OCI-M1 (cell line): ENCODE results near the gene BMPER.

ENCODE experiments used
- DNase-seq: peaks from one replicate; lab custom pipeline; 2025; lab: John Stamatoyannopoulos, UW

The BMPER gene

DNA sequence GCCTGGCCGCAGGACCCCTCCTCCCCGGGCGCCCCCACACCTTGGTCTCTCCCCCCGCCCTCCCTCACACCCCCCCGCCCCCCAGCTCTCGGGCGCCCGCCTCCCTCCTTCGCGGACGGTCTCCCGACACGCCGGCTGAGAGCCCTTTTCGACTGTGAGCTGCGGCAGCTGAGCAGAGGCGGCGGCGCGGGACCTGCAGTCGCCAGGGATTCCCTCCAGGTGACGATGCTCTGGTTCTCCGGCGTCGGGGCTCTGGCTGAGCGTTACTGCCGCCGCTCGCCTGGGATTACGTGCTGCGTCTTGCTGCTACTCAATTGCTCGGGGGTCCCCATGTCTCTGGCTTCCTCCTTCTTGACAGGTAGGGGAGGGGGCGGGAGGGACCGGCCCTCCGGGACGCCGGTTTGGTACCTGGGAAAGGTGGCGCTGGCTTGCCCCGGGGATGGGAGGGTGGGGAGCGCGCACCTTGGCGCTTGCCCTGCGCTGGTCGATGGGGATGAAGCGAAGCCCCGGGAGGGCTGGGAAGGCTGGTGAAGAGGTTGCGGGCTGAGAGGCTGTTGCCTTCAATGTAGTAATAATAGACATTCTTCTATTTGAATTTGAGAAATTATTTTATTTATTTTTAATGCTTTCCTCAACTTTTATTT, at the start of gene BMPER:
TSS of gene BMPER (plus strand) at position 151 of the 644 bp plus-strand sequence. CDS start at position 226, 75 bp downstream.
- DNase-seq: no peak

DNA sequence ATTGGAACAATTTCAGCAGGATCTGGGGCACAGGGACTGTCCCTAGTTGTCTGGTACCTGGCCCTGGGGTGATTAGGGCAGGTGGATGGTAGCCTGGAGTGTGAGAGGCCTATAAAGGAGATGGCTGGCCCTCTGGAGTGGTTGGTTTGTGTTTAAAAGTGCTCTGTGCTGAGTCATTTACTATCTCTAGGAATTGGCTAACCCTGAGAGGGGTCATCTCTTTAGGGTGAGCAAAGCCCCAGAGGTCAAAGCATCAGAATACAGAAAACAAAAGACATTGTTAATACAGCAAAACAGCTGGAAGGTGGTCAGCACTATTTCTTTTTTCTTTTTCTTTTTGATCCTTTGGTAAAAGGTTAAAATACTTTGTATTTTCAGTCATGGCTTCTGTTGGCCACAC, 43.4 kb upstream of the BMPER start:
- no peak for DNase-seq

DNA sequence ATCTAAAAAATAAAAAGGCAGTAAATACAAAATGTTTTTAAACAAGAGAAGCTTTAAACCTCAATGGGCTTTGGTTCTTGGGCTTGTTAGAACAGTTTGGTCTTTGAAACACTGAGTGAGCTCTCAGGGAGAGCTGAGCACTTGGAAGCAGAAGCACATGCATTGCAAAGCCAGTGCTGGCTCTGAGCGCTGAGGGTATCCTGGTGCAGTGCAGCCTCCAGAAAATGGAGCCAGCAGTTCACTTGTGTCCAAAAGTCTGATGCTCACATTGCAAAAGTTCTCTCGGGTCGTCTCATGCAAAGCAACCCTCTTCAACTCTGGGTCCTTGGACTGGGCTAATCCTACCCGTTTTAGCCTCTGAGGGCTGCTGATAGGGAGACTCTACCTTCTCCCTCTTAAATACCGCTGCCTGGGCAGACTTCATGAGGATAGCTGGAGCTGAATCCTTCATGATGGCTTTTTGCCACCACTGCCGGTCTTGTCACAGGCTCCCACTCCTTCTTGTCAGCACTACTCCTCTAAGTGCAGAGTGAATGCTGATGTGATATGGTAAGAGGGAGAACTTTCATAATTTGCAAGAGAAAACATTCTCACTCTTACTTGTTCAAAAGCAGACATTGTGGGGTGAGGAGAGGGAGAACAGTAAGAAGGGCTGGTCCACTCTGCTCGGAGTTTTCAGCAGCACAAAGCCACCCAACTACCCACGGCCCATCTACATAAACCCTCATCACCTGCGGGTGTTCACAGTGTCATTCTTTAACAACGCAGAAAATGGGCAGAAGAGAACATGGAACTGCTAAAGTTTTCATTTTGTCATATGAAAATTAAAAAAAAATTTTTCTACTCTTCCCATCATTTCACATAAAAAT, 42.2 kb upstream of the BMPER start:
- no peak for DNase-seq

DNA sequence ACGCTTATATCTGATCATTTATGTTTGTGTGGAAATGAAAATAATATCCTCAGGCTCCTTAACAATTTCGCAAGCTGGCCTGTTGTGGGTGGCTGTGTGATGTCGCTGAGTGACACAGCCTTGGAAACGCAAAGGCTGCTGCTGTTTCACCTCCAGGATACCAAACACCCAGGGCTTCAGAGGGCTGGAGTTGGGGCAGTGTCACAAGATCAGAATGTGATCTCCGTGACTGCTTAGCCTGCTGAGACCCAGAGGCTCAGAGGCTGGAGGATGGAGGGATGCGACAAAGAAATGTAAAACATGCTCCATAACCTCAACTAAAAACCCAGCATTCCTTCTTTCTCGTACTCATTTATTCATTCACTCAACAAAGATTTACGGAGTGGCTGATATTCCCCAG, 37.2 kb upstream of the BMPER start:
- no peak for DNase-seq

DNA sequence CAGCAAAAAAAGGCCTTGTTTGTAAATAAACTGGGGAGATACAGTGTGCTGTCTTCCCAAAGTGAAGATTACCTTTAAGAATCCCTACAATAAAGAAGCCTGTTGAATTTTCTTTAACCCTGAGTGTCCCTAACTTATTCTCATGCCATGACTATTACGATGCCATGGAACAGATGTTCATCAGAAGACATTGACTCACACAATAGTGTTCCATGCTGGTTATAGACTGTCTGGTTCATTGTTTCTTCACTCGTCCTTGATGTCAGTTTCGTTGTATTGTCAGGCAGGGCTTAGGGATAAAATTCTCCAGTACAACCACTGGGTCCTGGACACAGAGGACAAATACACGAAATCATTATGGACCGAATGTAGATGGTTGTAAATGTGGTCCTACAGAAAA, 36.2 kb upstream of the BMPER start:
- DNase-seq: no peak

DNA sequence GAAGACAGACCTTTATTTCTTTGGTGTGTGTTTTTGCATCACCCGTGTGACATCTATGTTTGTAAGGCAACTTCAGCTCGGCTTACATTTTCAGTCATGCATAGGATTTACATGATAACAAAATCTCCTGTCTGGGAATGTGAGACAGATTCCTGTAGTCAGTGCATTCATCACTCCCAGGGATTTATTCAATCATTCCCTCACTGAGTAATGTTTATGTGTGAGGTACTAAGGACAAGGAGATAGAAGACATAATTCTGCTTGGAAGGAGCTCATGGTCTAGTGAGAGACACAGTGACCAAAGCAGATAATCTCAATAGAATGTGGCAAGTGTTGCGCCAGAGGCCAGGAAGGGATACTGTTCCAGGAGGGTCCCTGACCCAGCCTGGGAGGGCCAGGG, 35.2 kb upstream of the BMPER start:
- DNase-seq: no peak

DNA sequence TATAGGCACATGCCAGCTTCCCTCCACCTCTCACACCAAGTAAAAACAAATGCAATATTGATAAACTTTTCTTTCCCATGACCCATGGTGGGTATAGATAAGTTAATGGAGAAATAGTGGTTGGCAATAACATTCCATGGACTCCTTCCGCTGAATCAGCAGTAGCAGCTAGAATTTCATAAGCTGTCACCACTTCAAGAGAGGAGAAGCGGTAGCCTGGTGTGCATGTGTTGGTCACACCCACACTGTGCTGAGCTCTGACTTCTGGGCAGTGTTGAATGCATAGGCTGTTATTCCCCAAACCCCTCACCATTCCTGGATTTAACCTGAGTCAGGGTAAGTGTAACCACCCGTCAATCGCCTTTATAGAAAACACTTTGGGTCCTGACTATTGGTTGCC, 32.5 kb upstream of the BMPER start:
- no peak for DNase-seq

DNA sequence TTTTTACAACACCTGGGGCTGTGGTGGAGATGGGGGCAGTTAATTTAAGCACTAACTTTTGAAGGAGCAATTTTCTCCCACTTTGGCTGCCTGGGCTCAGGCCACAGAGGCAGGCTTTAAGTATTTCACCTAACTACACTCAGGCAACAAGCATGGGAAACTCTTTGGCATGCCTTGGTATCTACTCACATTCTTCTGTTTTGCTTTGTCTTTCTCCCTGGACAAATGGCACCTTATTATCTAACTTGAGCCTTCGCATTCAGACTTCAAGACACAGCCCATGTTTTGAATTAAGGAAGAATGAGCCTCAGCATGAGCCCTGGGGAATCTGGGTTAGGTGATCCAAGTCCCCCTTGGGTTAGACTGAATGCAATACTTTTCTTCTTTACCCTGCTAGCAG, 31.8 kb upstream of the BMPER start:
- DNase-seq: no peak

DNA sequence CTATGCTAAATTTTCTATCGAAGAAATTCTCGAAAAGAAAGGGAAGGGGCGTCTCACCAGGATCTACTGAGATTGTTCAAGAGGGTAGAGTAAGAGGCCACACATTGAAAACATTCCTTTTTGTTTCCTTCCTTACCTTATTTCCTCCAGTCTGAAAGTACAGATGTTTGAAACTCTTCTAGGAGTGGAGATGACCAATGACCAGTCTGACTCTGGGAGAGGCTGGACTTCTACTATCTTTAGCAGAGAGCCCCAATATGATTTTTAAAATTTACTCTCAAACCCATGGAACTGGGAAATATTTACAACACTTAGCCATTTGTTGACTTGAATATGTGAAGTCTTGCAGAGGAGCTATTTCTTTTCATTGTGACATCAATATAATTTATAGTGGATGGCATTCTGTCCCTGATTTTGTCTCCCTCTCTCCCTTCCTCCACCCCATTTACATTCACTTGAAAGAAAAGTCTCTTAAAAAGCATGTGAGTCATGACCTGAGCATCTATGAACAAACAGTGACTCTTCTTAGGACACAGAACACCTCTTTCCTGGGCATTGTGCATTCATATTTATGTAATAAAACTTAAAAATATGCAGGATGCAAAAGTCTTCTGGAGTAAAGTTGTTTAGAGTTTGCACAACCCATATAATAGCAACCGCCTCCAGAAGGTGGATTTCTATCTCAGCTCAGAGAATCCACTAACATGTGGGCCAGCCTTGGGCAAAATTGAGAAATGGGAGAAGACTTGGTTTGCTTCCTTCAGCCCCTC, 31.2 kb upstream of the BMPER start:
- DNase-seq: no peak

DNA sequence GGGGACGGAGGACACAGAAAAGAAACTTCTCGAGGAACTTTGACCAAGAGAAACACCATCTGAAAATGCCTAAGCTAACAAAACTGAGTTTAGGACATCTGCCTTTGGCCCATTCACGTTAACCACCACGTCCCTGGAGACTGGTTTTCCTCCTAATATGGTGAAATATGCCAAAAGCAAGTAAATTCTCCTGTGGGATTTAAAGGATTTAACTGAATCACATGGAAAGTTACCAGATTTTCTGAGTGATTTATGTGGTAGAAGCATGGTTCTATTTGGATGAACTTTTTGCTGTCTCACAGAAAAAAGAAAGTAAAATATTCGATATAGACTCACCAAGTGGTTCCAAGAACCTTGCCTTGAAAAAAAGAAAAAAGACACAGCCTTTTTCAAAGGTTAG, 30.4 kb upstream of the BMPER start:
- no peak for DNase-seq

DNA sequence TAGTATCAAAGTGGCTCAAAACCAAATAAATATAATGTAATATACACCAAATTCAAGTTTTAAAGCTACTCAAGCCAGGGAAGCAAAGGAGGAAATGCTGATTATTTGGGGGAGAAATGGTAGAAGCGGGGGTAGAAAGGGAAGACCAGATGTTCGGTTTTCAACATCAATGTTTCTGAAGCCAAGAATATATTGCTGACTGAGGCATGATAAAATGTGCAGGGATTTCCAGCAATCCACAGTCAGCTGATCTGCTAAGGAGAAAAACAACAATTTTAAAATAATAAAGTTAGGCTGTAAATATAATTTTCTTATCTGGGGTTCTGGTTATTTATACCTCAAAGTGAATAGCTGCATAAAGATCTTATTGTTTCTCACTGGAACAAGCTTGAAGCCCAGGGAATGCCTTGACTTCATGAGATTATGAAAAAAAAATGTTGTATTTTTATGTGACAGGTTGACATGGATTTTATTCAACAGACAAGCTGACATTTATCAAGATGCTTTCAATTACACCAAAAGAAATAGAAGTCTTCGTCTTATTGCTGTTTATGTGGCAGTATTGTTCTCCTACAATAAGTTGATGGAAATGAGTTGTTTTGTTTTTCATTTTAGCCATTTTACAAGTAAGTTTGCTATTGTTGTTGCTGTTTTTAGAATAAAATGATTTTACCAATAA, 28.6 kb upstream of the BMPER start:
- DNase-seq: no peak

DNA sequence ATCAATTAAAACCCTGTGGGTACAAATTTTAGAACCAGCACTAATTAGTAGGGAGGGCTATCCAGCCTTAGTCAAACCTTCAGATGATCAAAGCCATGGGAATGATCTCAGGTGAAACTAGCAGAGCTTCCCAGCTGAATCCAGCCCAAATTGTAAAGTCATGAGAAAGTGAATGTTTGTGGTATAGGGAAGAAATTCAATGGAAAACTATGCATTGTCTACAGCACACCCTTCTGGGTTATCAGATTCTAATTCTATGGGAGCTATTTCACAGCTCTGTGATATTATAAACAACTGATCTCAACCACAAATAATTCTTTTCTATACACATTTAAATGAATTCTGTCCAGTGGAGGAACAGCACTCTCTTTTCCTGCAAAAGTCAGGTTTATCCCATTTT, 24.6 kb upstream of the BMPER start:
- DNase-seq: no peak

DNA sequence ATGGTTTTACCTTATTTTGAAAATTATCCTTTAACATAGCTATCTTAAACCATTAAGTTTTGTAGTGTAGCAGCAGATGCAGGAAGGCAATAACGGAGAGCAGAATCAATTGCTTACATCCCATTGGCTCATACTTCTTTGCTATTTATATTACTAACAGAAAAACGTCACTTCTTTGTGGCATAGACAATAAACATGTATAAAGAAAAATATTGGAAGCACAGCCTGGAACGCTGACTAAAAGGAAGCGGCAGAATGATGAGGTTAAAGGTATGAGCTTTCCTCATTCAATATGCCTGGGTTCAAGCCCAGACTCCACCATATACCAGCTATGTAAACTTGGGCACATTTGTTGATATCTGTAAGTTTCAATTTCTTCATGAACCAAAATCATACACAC, 24.0 kb upstream of the BMPER start:
- DNase-seq: no peak

DNA sequence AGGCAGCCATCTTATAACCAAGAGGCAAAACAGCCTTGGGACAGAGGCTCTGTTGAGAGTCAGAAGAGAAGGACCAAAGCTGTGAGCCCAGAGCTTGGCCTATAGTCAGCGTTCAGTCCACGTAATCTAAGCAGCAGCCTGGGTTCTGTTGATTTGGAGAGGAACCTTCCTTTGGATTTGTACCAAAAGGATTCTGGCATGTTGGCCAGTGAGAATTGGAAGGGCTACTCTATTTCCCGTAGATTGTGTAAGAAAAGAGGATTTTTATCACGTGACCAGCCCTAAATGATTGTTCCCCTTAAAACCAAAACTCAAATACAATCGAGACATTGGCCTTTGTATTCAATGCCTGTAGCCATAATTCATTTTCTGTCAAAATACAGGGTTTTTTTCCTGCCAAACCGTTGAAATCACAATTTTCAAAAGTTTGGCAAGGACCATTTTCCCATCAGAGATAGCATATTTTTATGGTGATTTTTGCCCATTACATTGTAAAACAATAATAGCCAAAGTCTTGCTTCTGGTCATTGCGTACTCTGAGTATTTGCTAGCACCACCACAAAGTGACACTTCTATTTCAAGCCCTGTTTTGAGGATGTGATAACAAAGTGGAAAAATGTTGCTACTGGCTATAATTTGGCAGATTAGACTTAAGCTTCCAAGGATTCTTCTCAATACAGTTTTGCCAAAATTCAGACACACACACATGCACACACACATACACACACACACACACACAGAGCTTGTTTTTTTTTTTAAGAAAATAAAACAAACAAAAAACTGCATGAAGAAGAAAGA, 23.1 kb upstream of the BMPER start:
- DNase-seq: no peak

DNA sequence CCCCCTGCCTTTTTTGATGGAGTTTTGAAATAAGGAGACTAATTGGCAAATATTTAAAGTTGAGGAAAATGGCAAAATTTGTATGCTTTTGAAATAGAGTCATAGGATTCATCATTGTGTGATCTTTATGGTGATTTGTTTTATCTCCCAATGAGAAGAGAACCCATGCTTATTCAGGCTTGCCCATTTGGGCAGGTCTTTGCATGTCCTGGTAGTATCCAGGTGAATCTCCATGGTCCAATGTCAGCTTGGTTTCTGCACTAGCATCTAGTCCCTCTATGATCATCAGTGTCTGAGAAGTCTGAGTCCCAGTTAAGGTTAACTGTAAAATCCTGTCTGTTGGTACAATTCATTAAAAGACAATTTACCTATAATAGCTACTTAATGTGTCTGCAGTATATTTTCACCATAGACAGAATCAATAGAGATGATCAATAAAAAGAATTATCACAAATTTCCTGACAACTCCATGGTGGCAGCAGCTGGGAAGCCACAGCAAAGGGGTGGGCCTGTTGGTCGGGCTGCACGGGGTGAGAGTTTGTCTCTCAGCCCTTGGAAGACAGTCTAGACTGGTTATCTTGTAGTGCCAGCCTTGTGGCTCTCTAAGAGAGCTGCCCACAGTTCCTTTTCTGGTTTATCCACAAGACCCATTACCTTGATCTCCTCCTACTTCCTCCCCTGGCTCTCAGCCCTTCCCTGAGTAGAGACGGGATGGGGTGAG, 22.2 kb upstream of the BMPER start:
- DNase-seq: no peak

DNA sequence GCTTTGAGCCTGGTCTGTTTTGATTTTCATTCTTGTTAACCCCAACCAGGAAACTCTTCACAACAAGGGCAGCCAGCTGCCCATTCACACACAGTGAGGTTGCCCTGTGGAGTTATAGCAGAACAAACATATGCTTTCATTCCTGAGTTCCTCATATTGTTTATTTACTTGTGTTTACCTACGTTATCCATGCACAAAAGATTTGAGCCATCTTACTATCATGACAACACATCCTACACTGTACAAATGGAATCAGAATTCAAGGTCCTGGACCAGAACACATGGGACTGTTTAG, 21.7 kb upstream of the BMPER start:
- no peak for DNase-seq

DNA sequence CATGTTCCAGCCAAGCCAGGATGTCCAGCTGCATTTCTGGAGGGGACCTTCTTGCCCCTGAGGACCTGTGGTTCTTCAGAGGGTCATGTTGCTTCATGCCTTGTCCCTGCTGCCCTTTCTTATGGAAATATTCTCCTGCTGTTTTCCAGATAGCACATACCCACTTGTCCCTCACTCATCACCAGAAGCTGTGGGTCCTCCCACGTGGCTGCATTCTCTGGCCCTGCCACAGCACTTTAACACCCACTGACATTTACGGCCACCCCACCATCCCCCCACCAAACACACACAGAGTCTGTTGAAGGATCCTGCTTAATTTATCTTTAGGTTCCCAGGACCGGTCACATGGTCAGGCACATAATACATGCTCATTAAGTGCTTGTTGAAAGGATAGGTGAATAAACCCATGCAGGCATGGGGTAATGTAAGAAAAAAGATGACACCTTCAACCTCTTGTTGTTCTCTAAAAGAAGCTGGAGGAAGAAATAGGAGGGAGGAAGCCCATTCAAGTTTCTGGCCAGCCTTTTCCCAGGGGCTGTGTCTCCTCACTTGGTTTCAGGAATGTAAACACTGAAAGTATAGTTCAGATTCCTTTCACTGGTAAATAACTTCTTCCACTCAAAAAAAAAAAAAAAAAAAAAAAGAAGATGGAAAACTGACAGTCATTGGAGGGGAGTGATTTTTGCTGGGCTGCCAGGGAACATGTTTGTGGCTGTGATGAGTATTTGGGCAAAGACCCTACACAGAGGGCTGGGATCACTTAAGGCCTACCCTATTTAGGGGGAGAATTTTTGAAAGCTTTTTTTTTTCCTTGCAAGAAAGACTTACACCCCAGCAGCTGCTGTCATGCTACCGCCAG, 19.8 kb upstream of the BMPER start:
- no peak for DNase-seq

DNA sequence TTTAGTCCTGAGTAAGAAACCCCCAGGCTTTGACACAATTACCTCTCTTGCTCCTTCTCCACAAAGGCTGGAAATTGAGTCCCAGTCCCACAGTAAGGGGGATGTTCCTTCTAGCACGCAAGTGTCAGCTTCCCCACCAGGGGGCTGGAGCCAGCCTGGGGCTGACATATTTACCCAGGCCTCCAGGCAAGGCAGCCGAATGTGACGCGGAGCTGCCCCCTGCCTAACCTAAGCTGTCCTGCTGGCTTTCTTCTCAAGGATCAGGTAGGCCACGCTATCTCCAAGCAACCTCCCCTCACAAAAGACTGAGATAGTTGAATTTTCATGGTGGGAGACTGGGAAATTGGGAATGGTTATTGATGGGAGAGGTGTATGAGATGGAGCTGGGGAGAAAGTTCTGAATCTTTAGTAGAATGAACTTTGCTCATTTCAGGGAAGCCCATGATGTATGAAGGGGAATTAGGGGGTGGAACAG, 19.2 kb upstream of the BMPER start:
- DNase-seq: no peak

DNA sequence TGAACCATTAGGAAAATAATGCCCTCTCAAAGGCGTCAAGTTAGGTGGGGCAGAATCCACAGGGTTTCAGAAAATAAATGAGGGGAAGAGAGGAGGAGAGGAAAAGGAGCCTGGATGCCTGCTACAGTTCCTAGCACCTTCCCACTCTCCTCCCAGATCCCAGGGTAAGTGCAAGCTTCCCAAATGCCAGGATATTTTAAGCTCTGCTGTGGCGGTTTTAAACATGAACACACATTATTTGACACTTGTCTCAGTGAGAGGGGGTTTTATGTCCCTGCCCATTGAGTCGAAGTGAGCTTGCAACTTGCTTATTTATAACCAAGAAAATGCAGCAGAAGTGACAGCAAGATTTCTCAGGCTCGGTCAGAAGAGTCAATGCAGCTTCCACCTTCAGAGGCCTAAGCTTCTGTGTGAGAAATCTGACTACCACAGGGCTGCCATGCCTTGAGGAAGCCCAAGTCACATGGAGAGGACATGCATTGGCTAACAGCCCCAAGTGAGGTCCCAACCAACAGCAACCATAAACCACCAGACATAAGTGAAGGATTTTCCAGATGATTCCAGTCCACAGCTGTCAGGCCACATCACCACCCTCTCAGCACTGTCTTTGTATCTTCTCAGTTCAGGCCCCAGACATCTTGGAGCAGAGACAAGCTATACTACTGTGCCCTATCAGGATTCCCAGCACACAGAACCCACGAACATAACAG, 17.9 kb upstream of the BMPER start:
- no peak for DNase-seq
